ENCODE data around the gene FLCN. TPM values are rescaled to one million over a fixed set of nuclear protein-coding genes. Genes with fewer than 3 reads are reported as not detected.

FLCN gene
- polyA plus RNA-seq, 3 donors from 2014 or later, result 1.4 to 6.6 (median 5.9) TPM

GRCh38 chr17:17253406-17253805 lies 16.4 kb upstream of the FLCN start:
- no peak for DNase-seq
- Mint-ChIP-seq H3K27ac (no peak overlapping the region), H3K36me3 (peaks cover 12 to 19% (median 16%) of the 10 kb centered on the region in 3 donors), H3K4me3 (no peak overlapping the region), H3K4me1 (no peaks in the 10 kb centered on the region), H3K27me3 (ENCODE audit: low read depth in 3 of 3) (peaks cover 2% of the 10 kb centered on the region in 3 donors), H3K9me3 (no peaks in the 10 kb centered on the region)

- H3K27ac Mint-ChIP-seq, result no peak overlapping the region
- DNase-seq, result no peak
- no peaks in the 10 kb centered on the region for H3K9me3 Mint-ChIP-seq
- H3K27me3 Mint-ChIP-seq (ENCODE audit: low read depth in 3 of 3), result peaks cover 0 to 2% (median 0%) of the 10 kb centered on the region in 3 donors
- H3K36me3 Mint-ChIP-seq, result peaks cover 12 to 24% (median 13%) of the 10 kb centered on the region in 3 donors
- no peaks in the 10 kb centered on the region for H3K4me1 Mint-ChIP-seq
- H3K4me3 Mint-ChIP-seq, result no peak overlapping the region
Observed at GRCh38 chr17:17252149-17252661, 15.2 kb upstream of the FLCN start.

GRCh38 chr17:17246879-17247278 lies 9.9 kb upstream of the FLCN start:
- H3K27me3 Mint-ChIP-seq (ENCODE audit: low read depth in 3 of 3), result no peaks in the 10 kb centered on the region
- H3K4me1 Mint-ChIP-seq, result no peaks in the 10 kb centered on the region
- no peak overlapping the region for H3K4me3 Mint-ChIP-seq
- no peak for DNase-seq
- no peaks in the 10 kb centered on the region for H3K9me3 Mint-ChIP-seq
- peak overlapping the region in 2 of 6 donors; percentile 48 to 73 for H3K27ac Mint-ChIP-seq
- peaks cover 4 to 21% (median 16%) of the 10 kb centered on the region in 3 donors for H3K36me3 Mint-ChIP-seq

- Mint-ChIP-seq H3K27me3 (ENCODE audit: low read depth in 3 of 3) (peaks cover 0 to 2% (median 0%) of the 10 kb centered on the region in 3 donors), H3K4me1 (peaks cover 0 to 5% of the 10 kb centered on the region in 2 donors), H3K36me3 (peaks cover 0 to 17% (median 12%) of the 10 kb centered on the region in 3 donors), H3K4me3 (no peak overlapping the region), H3K9me3 (no peaks in the 10 kb centered on the region), H3K27ac (no peak overlapping the region)
- no peak for DNase-seq
Observed at GRCh38 chr17:17243163-17243562, 6.2 kb upstream of the FLCN start.

- H3K4me3 Mint-ChIP-seq, result no peak overlapping the region
- H3K27me3 Mint-ChIP-seq (ENCODE audit: low read depth in 3 of 3), result peaks cover 3 to 6% (median 5%) of the 10 kb centered on the region in 3 donors
- no peak for DNase-seq
- H3K27ac Mint-ChIP-seq, result no peak overlapping the region
- no peaks in the 10 kb centered on the region for H3K9me3 Mint-ChIP-seq
- H3K4me1 Mint-ChIP-seq, result peaks cover 0 to 11% of the 10 kb centered on the region in 2 donors
- peaks cover 0 to 9% (median 9%) of the 10 kb centered on the region in 3 donors for H3K36me3 Mint-ChIP-seq
Observed at GRCh38 chr17:17242246-17242645, 5.3 kb upstream of the FLCN start.

- no peak overlapping the region for H3K4me3 Mint-ChIP-seq
- DNase-seq, result no peak
- H3K36me3 Mint-ChIP-seq, result peaks cover 0 to 3% (median 3%) of the 10 kb centered on the region in 3 donors
- no peaks in the 10 kb centered on the region for H3K9me3 Mint-ChIP-seq
- H3K4me1 Mint-ChIP-seq, result peaks cover under 1 to 11% of the 10 kb centered on the region in 2 donors
- H3K27ac Mint-ChIP-seq, result no peak overlapping the region
- peaks cover 7 to 10% (median 9%) of the 10 kb centered on the region in 3 donors for H3K27me3 Mint-ChIP-seq (ENCODE audit: low read depth in 3 of 3)
Observed at GRCh38 chr17:17241656-17242055, 4.7 kb upstream of the FLCN start.

GRCh38 chr17:17239832-17240231 lies 2.9 kb upstream of the FLCN start:
- Mint-ChIP-seq H3K27me3 (ENCODE audit: low read depth in 3 of 3) (peaks cover 12 to 19% (median 17%) of the 10 kb centered on the region in 3 donors), H3K4me3 (peak overlapping the region in 3 of 5 donors; percentile 72 to 97 (median 92)), H3K9me3 (no peaks in the 10 kb centered on the region), H3K4me1 (peaks cover 18 to 27% of the 10 kb centered on the region in 2 donors), H3K27ac (peak overlapping the region in 1 of 6 donors; percentile 60), H3K36me3 (no peaks in the 10 kb centered on the region)
- DNase-seq, result no peak

- Mint-ChIP-seq H3K27ac (peak overlapping the region; percentile 97 to 100 (median 98)), H3K9me3 (no peaks in the 10 kb centered on the region), H3K4me1 (peaks cover 24 to 31% of the 10 kb centered on the region in 2 donors), H3K27me3 (ENCODE audit: low read depth in 3 of 3) (peaks cover 12 to 19% (median 17%) of the 10 kb centered on the region in 3 donors), H3K36me3 (no peaks in the 10 kb centered on the region), H3K4me3 (peak overlapping the region; percentile 91 to 98 (median 96))
- peak; percentile 3 to 12 (median 11) for DNase-seq
Observed at GRCh38 chr17:17236295-17237025, 508 bp downstream of the FLCN start.

GRCh38 chr17:17235212-17236174 lies 1.5 kb downstream of the FLCN start:
- Mint-ChIP-seq H3K4me1 (peaks cover 24 to 31% of the 10 kb centered on the region in 2 donors), H3K27me3 (ENCODE audit: low read depth in 3 of 3) (peaks cover 12 to 19% (median 17%) of the 10 kb centered on the region in 3 donors), H3K4me3 (peak overlapping the region; percentile 91 to 98 (median 96)), H3K9me3 (no peaks in the 10 kb centered on the region), H3K27ac (peak overlapping the region; percentile 97 to 100 (median 98)), H3K36me3 (no peaks in the 10 kb centered on the region)
- no peak for DNase-seq

- Mint-ChIP-seq H3K4me1 (peaks cover 20 to 24% of the 10 kb centered on the region in 2 donors), H3K4me3 (no peak overlapping the region), H3K9me3 (no peaks in the 10 kb centered on the region), H3K36me3 (peaks cover 4 to 19% (median 9%) of the 10 kb centered on the region in 3 donors), H3K27ac (no peak overlapping the region), H3K27me3 (ENCODE audit: low read depth in 3 of 3) (peaks cover 8 to 13% (median 12%) of the 10 kb centered on the region in 3 donors)
- no peak for DNase-seq
Observed at GRCh38 chr17:17232303-17232621, 4.7 kb downstream of the FLCN start.

- no peaks in the 10 kb centered on the region for H3K9me3 Mint-ChIP-seq
- peaks cover 20 to 24% of the 10 kb centered on the region in 2 donors for H3K4me1 Mint-ChIP-seq
- peak overlapping the region in 2 of 6 donors; percentile 9 to 48 for H3K27ac Mint-ChIP-seq
- peaks cover 5 to 9% (median 8%) of the 10 kb centered on the region in 3 donors for H3K27me3 Mint-ChIP-seq (ENCODE audit: low read depth in 3 of 3)
- H3K36me3 Mint-ChIP-seq, result peaks cover 4 to 22% (median 9%) of the 10 kb centered on the region in 3 donors
- no peak overlapping the region for H3K4me3 Mint-ChIP-seq
- no peak for DNase-seq
Observed at GRCh38 chr17:17231621-17232302, 5.2 kb downstream of the FLCN start.

- H3K27ac Mint-ChIP-seq, result no peak overlapping the region
- H3K4me3 Mint-ChIP-seq, result no peak overlapping the region
- H3K4me1 Mint-ChIP-seq, result peaks cover 4 to 6% of the 10 kb centered on the region in 2 donors
- peaks cover 9 to 29% (median 15%) of the 10 kb centered on the region in 3 donors for H3K36me3 Mint-ChIP-seq
- no peak for DNase-seq
- H3K9me3 Mint-ChIP-seq, result no peaks in the 10 kb centered on the region
- no peaks in the 10 kb centered on the region for H3K27me3 Mint-ChIP-seq (ENCODE audit: low read depth in 3 of 3)
Observed at GRCh38 chr17:17229416-17230384, 7.3 kb downstream of the FLCN start.

All from immature natural killer cell (primary cell).